ENCODE measurements around the gene KBTBD2. TPM values are rescaled to one million over a fixed set of nuclear protein-coding genes. Genes with fewer than 3 reads are reported as not detected.

KBTBD2 gene
- 35.2 and 39.7 TPM in 2 replicates for total RNA-seq

GRCh38 chr7:32891043-32891799 lies at the start of gene KBTBD2:
Gene KBTBD2, minus strand, starts transcription at chr7:32891760. Its CDS starts 12,156 bp downstream, at chr7:32879604.
- DNase-seq: peak; percentile 78

DNA sequence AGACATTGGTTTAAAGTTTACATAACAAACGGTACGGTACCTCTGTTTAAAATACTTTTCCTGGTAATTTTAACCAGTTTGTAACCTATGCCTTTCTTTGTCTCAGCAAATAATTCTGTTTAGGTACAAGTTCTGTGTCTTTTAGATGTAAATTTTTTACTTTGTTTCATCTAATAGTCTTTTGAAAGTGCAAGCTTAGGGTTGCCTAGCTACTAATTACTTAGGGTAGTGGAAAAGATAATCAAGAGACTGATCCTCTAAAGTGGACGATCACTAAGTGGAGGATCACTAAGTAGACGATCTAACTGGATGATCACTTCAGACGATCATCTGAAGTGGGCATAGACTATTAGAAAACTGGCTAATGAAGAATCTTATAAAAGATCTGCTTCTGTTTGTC lies 49.6 kb upstream of the KBTBD2 start:
- DNase-seq (no peak), ATAC-seq (ENCODE audit: low read depth) (no peak)
- CTCF ChIA-PET: interaction anchor here (1.1 to 5.3 kb wide), 4 partner anchors 95 to 176 kb away, joined by 3 to 74 read pairs (median 6); no protein-coding TSS in a partner anchor
- POLR2A ChIA-PET: interaction anchor here (2.6 to 3.3 kb wide), 3 partner anchors 12 to 167 kb away, joined by 8 to 35 read pairs (median 20); partner anchors contain the start of gene KBTBD2
- Mint-ChIP-seq H3K27ac (no peak overlapping the region), H3K9me3 (peaks cover 2% of the 10 kb centered on the region), H3K27me3 (no peaks in the 10 kb centered on the region), H3K4me3 (peak overlapping the region; percentile 92), H3K4me1 (peaks cover 23% of the 10 kb centered on the region), H3K36me3 (ENCODE audit: low read depth) (no peaks in the 10 kb centered on the region)
- intact Hi-C loops (cut with micrococcal nuclease): loop anchor here (5.0 kb wide), 1 partner anchor 34 kb away; no protein-coding TSS in a partner anchor
- TF ChIP-seq CTCF (IDR thresholded peaks at IDR 0.05): no peak

More at GRCh38 chr7:32891043-32891799, at the start of gene KBTBD2:
- Mint-ChIP-seq H3K36me3 (ENCODE audit: low read depth) (peaks cover 25% of the 10 kb centered on the region), H3K27me3 (no peaks in the 10 kb centered on the region), H3K27ac (peak within 1 kb of the TSS; percentile 97), H3K9me3 (no peaks in the 10 kb centered on the region), H3K4me1 (peaks cover 62% of the 10 kb centered on the region), H3K4me3 (peak within 1 kb of the TSS; percentile 96)
- ChIA-PET POLR2A (interaction anchor here (0.5 to 4.0 kb wide), 16 partner anchors 9 to 401 kb away, joined by 3 to 35 read pairs (median 7); partner anchors contain the start of genes AVL9, LSM5, NT5C3A and RP9), CTCF (interaction anchor here (1.3 to 4.0 kb wide), 2 partner anchors 45 to 217 kb away, joined by 10 to 17 read pairs; partner anchors contain the start of gene RP9)
- TF ChIP-seq CTCF (IDR thresholded peaks at IDR 0.05): no peak
- ATAC-seq (ENCODE audit: low read depth): peak; percentile 53
- intact Hi-C loops (cut with micrococcal nuclease): loop anchor here (1.0 to 5.0 kb wide), 2 partner anchors 45 to 164 kb away; no protein-coding TSS in a partner anchor

GRCh38 chr7:32937344-32938174 lies 46.0 kb upstream of the KBTBD2 start:
- intact Hi-C loops (cut with micrococcal nuclease): no loop called here
- H3K27ac Mint-ChIP-seq: no peak overlapping the region
- DNase-seq (no peak), ATAC-seq (ENCODE audit: low read depth) (no peak)
- CTCF ChIA-PET: interaction anchor here (1.2 kb wide), 1 partner anchor 91 kb away, joined by 3 read pairs; no protein-coding TSS in a partner anchor
- no peak overlapping the region for H3K4me3 Mint-ChIP-seq
- POLR2A ChIA-PET: interaction anchor here (1.1 kb wide), 1 partner anchor 45 kb away, joined by 6 read pairs; no protein-coding TSS in a partner anchor
- no peaks in the 10 kb centered on the region for H3K9me3 Mint-ChIP-seq
- peaks cover 23% of the 10 kb centered on the region for H3K4me1 Mint-ChIP-seq
- peaks cover 4% of the 10 kb centered on the region for H3K36me3 Mint-ChIP-seq (ENCODE audit: low read depth)
- no peak for TF ChIP-seq CTCF (IDR thresholded peaks at IDR 0.05)
- no peaks in the 10 kb centered on the region for H3K27me3 Mint-ChIP-seq

DNA sequence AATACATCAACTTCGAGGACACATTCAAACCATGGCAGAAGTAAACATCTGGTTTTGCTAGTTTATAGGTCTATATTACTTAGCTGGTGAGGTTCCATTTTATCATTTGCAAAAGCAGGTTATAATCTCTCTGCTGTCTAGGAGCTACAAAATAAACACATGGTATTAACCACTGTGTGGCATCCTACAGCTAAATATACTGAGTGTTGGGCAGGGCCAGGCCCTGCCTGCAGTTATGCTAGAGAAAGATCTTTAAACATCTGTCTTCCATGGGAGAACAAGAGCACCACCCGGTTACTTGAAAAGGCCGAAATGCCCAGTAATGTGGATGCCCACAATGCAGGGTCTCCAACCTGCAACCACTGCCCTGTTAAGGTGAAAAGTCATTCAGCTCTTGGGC lies 45.1 kb upstream of the KBTBD2 start:
- no peak overlapping the region for H3K27ac Mint-ChIP-seq
- intact Hi-C loops (cut with micrococcal nuclease): no loop called here
- H3K36me3 Mint-ChIP-seq (ENCODE audit: low read depth): peaks cover 6% of the 10 kb centered on the region
- ChIA-PET POLR2A (no interaction called here), CTCF (no interaction called here)
- DNase-seq (no peak), ATAC-seq (ENCODE audit: low read depth) (no peak)
- no peak for TF ChIP-seq CTCF (IDR thresholded peaks at IDR 0.05)
- peaks cover 16% of the 10 kb centered on the region for H3K4me1 Mint-ChIP-seq
- no peaks in the 10 kb centered on the region for H3K9me3 Mint-ChIP-seq
- H3K27me3 Mint-ChIP-seq: no peaks in the 10 kb centered on the region
- no peak overlapping the region for H3K4me3 Mint-ChIP-seq
